AG04449 (cell line): ENCODE measurements around the gene CALM1.

Experiments used
- CTCF ChIA-PET: fragments of 350-600 bp; formaldehyde crosslinking; extraction: SDS; loops from one replicate; lab custom pipeline; 2021; ENCODE audit warnings: antibody characterized with exemption; lab: Yijun Ruan, JAX
- POLR2A ChIA-PET: fragments of 400-600, 350-600 bp; formaldehyde crosslinking; extraction: SDS; loops from one replicate; lab custom pipeline; 2020; ENCODE audit warnings: antibody characterized with exemption, inconsistent platforms; lab: Yijun Ruan, JAX
- DNase-seq: peaks from one replicate; pipeline ENCODE4 v3.0.0-alpha.2; 2010; ENCODE audit warnings: low read depth, low spot score
- H3K4me3 ChIP-seq: 2 replicates; pipeline ENCODE4 v1.5.1; 2011; ENCODE audit warnings: low read depth, mild to moderate bottlenecking, control low read depth, low read length
- CTCF ChIP-seq: IDR thresholded peaks from one replicate; pipeline ENCODE4 v1.5.1; 2011; ENCODE audit warnings: mild to moderate bottlenecking, moderate library complexity, low read length, control low read depth, inconsistent platforms; ENCODE audit not compliant: insufficient read depth; ENCODE audit errors: missing control alignments

CALM1 gene

GRCh38 chr14:90445011-90445410 lies 48.2 kb downstream of the CALM1 start:
- no peak overlapping the region for H3K4me3 ChIP-seq
- no peak for DNase-seq
- POLR2A ChIA-PET, result no interaction called here
- TF ChIP-seq CTCF, result no peak
- CTCF ChIA-PET, result no interaction called here

- no peak for DNase-seq
- TF ChIP-seq CTCF, result no peak
- CTCF ChIA-PET, result no interaction called here
- POLR2A ChIA-PET, result no interaction called here
- no peak overlapping the region for H3K4me3 ChIP-seq
Measured at GRCh38 chr14:90446405-90446804, 49.6 kb downstream of the CALM1 start.

- TF ChIP-seq CTCF, result no peak
- ChIA-PET POLR2A (no interaction called here), CTCF (no interaction called here)
- no peak for DNase-seq
- H3K4me3 ChIP-seq, result no peak overlapping the region
Measured at GRCh38 chr14:90447720-90448497, 51.1 kb downstream of the CALM1 start.

GRCh38 chr14:90449411-90449810 lies 52.6 kb downstream of the CALM1 start:
- DNase-seq, result no peak
- POLR2A ChIA-PET, result no interaction called here
- no peak overlapping the region for H3K4me3 ChIP-seq
- CTCF ChIA-PET, result no interaction called here
- no peak for TF ChIP-seq CTCF

GRCh38 chr14:90450151-90450550 lies 53.3 kb downstream of the CALM1 start:
- ChIA-PET CTCF (no interaction called here), POLR2A (no interaction called here)
- no peak for TF ChIP-seq CTCF
- H3K4me3 ChIP-seq, result no peak overlapping the region
- no peak for DNase-seq

- CTCF ChIA-PET, result no interaction called here
- TF ChIP-seq CTCF, result no peak
- POLR2A ChIA-PET, result no interaction called here
- no peak overlapping the region for H3K4me3 ChIP-seq
- no peak for DNase-seq
Measured at GRCh38 chr14:90450667-90451066, 53.8 kb downstream of the CALM1 start.
